H1 (cell line): ENCODE measurements around the gene TNFAIP1. TPM values are rescaled to one million over a fixed set of nuclear protein-coding genes. Genes with fewer than 3 reads are reported as not detected.

Experiments
- BACH1 ChIP-seq: IDR thresholded peaks from 2 replicates; pipeline ENCODE4 v1.6.1; 2012; ENCODE audit warnings: low read length, improper control_type of control experiment
- BRCA1 ChIP-seq: IDR thresholded peaks from 2 replicates; pipeline ENCODE4 v1.6.1; 2012; ENCODE audit warnings: low read depth, low read length, improper control_type of control experiment
- CHD1 ChIP-seq: IDR thresholded peaks from 2 replicates; pipeline ENCODE4 v1.6.1; 2012; ENCODE audit warnings: low read depth, low read length, improper control_type of control experiment
- EZH2 ChIP-seq: fragments of 200-600 bp; sonication (generic); IDR thresholded peaks from 2 replicates; pipeline ENCODE4 v1.7.1; 2012; ENCODE audit warnings: low read depth, mild to moderate bottlenecking, moderate library complexity, low read length, inconsistent platforms; ENCODE audit not compliant: severe bottlenecking
- GTF2F1 ChIP-seq: IDR thresholded peaks from 2 replicates; pipeline ENCODE4 v1.6.1; 2012; ENCODE audit warnings: low read depth, low read length, improper control_type of control experiment, borderline replicate concordance
- HDAC2 ChIP-seq, 2 experiments: fragments of 300-600 bp in 1 of 2; sonication (generic) in 1 of 2; IDR thresholded peaks; 2 replicates each; pipeline ENCODE4 v1.6.1; 2011 to 2012; ENCODE audit warnings: low read depth in 2 of 2, low read length in 2 of 2, mild to moderate bottlenecking in 2 of 2, moderate library complexity in 2 of 2, borderline replicate concordance in 1 of 2, inconsistent platforms in 1 of 2
- JUN ChIP-seq: IDR thresholded peaks from 2 replicates; pipeline ENCODE4 v1.6.1; 2011; ENCODE audit warnings: low read depth, mild to moderate bottlenecking, improper control_type of control experiment, low read length
- MAFK ChIP-seq: IDR thresholded peaks from 2 replicates; pipeline ENCODE4 v1.6.1; 2012; ENCODE audit warnings: low read depth, mild to moderate bottlenecking, improper control_type of control experiment, low read length
- NANOG ChIP-seq: IDR thresholded peaks from 2 replicates; pipeline ENCODE4 v1.6.1; 2011; ENCODE audit warnings: low read length, low read depth, mild to moderate bottlenecking, inconsistent platforms; ENCODE audit not compliant: insufficient read depth, poor library complexity, severe bottlenecking
- POLR2A ChIP-seq, 2 experiments: IDR thresholded peaks; 1 replicate in 1 of 2; 2 replicates in 1 of 2; pipeline ENCODE4 v1.6.1; 2011; ENCODE audit warnings: low read depth in 2 of 2, low read length in 2 of 2, mild to moderate bottlenecking in 2 of 2; ENCODE audit errors: control extremely low read depth in 1 of 2
- SIRT6 ChIP-seq: IDR thresholded peaks from one replicate; pipeline ENCODE4 v1.7.1; 2012; ENCODE audit warnings: low read length, inconsistent platforms
- SP4 ChIP-seq: IDR thresholded peaks from 2 replicates; pipeline ENCODE4 v1.6.1; 2012; ENCODE audit warnings: low read length, inconsistent platforms
- SUZ12 ChIP-seq: fragments of 200-600 bp; sonication (generic); IDR thresholded peaks from 2 replicates; pipeline ENCODE4 v1.6.1; 2012; ENCODE audit warnings: mild to moderate bottlenecking, inconsistent platforms, low read length, moderate library complexity, mixed read lengths
- TAF7 ChIP-seq: optimal IDR thresholded peaks from 2 replicates; pipeline ENCODE3; 2011; ENCODE audit warnings: low read depth, mild to moderate bottlenecking, inconsistent platforms, low read length, moderate library complexity, borderline replicate concordance
- TEAD4 ChIP-seq: IDR thresholded peaks from 2 replicates; pipeline ENCODE4 v1.6.1; 2012; ENCODE audit warnings: low read depth, low read length, inconsistent platforms, mixed read lengths
- polyA plus RNA-seq, 7 experiments: library from polyadenylated mRNA; depleted of rRNA in 3 of 7; stranded (reverse) in 5 of 7; unstranded in 2 of 7; fragments of >200 nt in 5 of 7; fragments of 200-250 nt in 2 of 7; gene quantifications; 1 replicate in 5 of 7; 2 replicates in 1 of 7; 4 replicates in 1 of 7; pipeline versions ENCODE4 v1.2.1 to v1.2.3, GENCODE V29; 2011 to 2013; ENCODE audit warnings: missing spikeins in 2 of 7, mixed read lengths in 2 of 7
- total RNA-seq: library from RNA; stranded (reverse); fragmentation: NEBNext Ultra II Directional; extraction: Animal tissue kit (Norgen Biotek cat#: 25700); gene quantifications from 2 replicates; pipeline ENCODE4 v1.2.1, GENCODE V29; 2021
- TF ChIP-seq, protein P1 (sequence below): IDR thresholded peaks from 2 replicates; pipeline ENCODE4 v1.6.1; 2012; ENCODE audit warnings: inconsistent platforms
- TF ChIP-seq, protein P2 (sequence below): IDR thresholded peaks from 2 replicates; pipeline ENCODE4 v1.6.1; 2011; ENCODE audit warnings: low read depth, mild to moderate bottlenecking, low read length; ENCODE audit not compliant: insufficient read depth

Gene TNFAIP1
- total and polyA plus RNA-seq, 2 of the 8 experiments (the other 6 are each of a cell fraction or from before 2014, with no cell fraction given) = 16.9 to 19.5 TPM

DNA sequence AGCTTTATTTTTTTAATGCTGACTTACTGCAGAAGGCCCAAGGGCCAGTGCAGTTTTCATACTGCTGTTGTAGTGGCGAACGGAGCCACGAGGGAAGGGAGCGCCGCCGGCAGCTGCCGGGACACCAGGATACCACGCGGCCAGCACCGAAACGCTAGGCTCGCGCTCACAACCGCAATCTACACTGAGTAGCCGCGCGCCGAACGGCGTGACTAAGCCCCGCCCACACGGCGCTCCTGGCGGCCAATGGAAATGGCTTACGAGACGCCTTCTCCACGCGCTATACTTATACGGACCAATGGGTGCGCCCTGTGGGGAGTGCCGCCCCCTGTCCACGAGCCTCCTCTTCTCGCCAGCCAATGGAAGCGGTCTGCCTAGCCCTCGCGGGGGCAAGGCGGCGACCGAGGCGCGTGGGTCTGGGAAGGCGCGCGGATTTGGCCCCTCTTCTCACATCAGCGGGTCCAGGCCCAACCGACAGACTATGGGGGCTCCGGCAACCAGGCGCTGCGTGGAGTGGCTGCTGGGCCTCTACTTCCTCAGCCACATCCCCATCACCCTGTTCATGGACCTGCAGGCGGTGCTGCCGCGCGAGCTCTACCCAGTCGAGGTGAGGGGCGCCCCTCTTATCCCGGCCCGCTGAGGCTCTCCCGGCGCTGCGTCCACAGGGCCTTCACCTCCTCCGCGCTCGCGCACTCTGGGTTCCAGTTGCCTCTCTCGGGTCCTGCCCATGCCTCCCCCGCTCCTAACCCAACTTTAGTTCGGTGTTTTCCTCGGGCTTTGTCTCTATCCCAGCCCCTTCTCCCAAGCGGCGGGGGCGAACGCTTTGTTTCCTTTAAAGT is 16.6 kb upstream of the TNFAIP1 start, which contains the start of gene TMEM97 (continued):
- TF ChIP-seq MAFK (no peak), SUZ12 (no peak), BACH1 (peak; percentile 77), POLR2A (IDR thresholded peaks at IDR 0.05; ENCODE audit: control extremely low read depth in 1 of 2, low read depth in 2 of 2, low read length in 2 of 2) (peak in 1 of 2 experiments; percentile 56; a peak in 1 of 3 replicates), HDAC2 (IDR thresholded peaks at IDR 0.05; ENCODE audit: borderline replicate concordance in 1 of 2, low read depth in 2 of 2, low read length in 2 of 2) (peak; percentile 0 to 86; a peak in 3 of 4 replicates), GTF2F1 (no peak), BRCA1 (no peak), TAF7 (peak; percentile 67), SIRT6 (no peak), TEAD4 (no peak), JUN (no peak), EZH2 (no peak), CHD1 (no peak), SP4 (no peak), NANOG (no peak)
- TF ChIP-seq, protein P1, sequence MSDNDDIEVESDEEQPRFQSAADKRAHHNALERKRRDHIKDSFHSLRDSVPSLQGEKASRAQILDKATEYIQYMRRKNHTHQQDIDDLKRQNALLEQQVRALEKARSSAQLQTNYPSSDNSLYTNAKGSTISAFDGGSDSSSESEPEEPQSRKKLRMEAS = peak; percentile 79
- TF ChIP-seq, protein P2, sequence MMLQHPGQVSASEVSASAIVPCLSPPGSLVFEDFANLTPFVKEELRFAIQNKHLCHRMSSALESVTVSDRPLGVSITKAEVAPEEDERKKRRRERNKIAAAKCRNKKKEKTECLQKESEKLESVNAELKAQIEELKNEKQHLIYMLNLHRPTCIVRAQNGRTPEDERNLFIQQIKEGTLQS = no peak
- TF ChIP-seq, all 59 proteins: peak for 18
